Muscle layer of colon (tissue), 2 donors: ENCODE data around the gene LGALSL.

ENCODE experiments used
- H3K27ac ChIP-seq: one replicate; pipeline ENCODE4 v1.7.0; 2013; ENCODE audit warnings: low read depth, mild to moderate bottlenecking, low read length, moderate library complexity
- H3K27me3 ChIP-seq, 2 donors: one replicate each; pipeline ENCODE4 v1.7.0; 2013; ENCODE audit warnings: low read length in 2 of 2, mild to moderate bottlenecking in 2 of 2; ENCODE audit not compliant: insufficient read depth in 2 of 2, control insufficient read depth in 1 of 2
- H3K36me3 ChIP-seq: one replicate; pipeline ENCODE4 v1.7.0; 2013; ENCODE audit warnings: mild to moderate bottlenecking, low read length; ENCODE audit not compliant: insufficient read depth
- H3K4me1 ChIP-seq: one replicate; pipeline ENCODE4 v1.7.0; 2013; ENCODE audit warnings: mild to moderate bottlenecking, low read length; ENCODE audit not compliant: insufficient read depth
- H3K4me3 ChIP-seq, 2 donors: one replicate each; pipeline ENCODE4 v1.7.0; 2013; ENCODE audit warnings: low read length in 2 of 2, low read depth in 1 of 2, mild to moderate bottlenecking in 1 of 2, moderate library complexity in 1 of 2
- H3K9ac ChIP-seq: one replicate; pipeline ENCODE4 v1.7.0; 2013; ENCODE audit warnings: low read length
- H3K9me3 ChIP-seq: one replicate; pipeline ENCODE4 v1.7.0; 2013; ENCODE audit warnings: mild to moderate bottlenecking, low read length
- donor health status: abdominal sarcoma.
- donor health status: Adenocarcinoma of cecum.

Gene LGALSL

DNA sequence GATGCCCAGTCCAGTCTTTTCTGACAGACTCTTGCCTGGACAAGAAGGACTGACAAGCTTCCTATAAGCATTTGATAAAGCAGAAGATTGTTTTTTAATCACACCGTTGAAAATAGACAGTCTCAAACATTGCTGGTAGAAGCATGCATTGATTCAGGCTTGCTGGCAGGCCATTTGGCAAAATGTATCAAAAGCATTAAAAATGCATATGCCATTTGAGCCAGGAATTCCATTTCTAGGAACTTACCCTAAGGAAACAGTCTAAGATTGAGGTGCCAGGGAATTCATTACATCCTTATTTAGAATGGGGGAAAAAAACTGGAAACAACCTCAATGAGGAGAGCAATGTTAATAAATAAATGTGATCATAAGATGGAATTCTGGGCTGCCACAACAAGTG is 20.7 kb downstream of the LGALSL start:
- Histone ChIP-seq H3K9ac (no peak overlapping the region), H3K4me3 (no peak overlapping the region), H3K27me3 (no peaks in the 10 kb centered on the region), H3K4me1 (no peaks in the 10 kb centered on the region), H3K9me3 (no peaks in the 10 kb centered on the region), H3K27ac (no peak overlapping the region), H3K36me3 (no peaks in the 10 kb centered on the region)

DNA sequence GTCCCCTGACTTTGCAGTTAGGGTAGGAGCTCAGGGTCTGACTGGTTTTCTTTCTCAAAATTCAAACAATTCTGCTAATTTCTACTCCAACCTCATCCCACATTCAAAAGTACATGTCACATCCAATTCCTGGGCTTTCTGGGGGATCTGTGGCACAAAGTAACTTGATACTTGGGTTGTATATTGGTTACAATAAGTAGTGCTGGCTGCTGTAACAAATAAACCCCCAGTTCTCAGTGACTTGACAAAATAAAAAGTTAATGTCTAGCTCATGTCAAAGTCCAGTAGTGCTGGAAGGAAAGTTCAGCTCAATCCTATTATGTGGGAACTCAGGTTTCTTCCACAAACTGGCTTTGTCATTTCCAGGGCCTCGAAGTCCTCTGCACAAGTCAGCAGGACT is 23.1 kb downstream of the LGALSL start:
- Histone ChIP-seq H3K27me3 (no peaks in the 10 kb centered on the region), H3K9me3 (no peaks in the 10 kb centered on the region), H3K36me3 (no peaks in the 10 kb centered on the region), H3K4me1 (no peaks in the 10 kb centered on the region), H3K27ac (no peak overlapping the region), H3K9ac (no peak overlapping the region), H3K4me3 (no peak overlapping the region)

GRCh38 chr2:64477979-64478378 is 24.0 kb downstream of the LGALSL start:
- H3K4me3 ChIP-seq: no peak overlapping the region
- no peak overlapping the region for H3K9ac ChIP-seq
- no peak overlapping the region for H3K27ac ChIP-seq
- no peaks in the 10 kb centered on the region for H3K4me1 ChIP-seq
- no peaks in the 10 kb centered on the region for H3K9me3 ChIP-seq
- no peaks in the 10 kb centered on the region for H3K36me3 ChIP-seq
- H3K27me3 ChIP-seq: no peaks in the 10 kb centered on the region

DNA sequence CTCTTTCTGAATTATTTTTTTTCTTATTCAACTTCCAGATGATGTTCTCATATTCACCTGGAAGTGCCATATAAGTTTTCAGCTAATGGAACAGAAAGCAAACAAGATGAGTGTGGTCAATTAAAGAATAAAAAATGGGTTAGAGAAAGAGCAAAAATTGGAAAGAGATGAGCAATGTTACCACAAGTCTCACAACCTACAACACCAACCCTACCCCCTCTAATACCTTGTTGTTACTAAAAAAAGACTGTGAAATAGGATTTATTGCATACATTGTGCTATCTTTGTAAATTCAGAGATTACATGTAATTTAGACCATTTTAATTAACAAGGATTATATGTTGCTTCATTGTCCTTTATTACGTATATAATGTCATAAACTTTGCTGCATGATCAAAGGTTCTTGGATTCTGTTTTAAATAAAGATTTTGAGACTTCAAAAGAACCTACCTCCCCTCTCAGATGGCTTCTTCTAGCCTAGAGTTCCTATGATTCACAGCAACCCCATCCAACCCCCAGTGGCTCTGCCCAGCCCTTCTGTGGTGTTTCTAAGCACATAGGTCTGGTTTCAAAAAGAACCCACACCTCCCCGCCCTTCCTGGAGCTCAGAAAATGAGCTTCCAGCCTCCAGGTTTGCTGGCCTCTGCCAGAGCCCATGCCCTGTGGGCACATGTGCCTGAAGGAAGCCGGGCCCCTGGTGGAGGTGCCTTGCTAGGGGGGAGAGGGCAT is 24.7 kb downstream of the LGALSL start:
- Histone ChIP-seq H3K27me3 (no peaks in the 10 kb centered on the region), H3K4me3 (no peak overlapping the region), H3K9ac (no peak overlapping the region), H3K27ac (no peak overlapping the region), H3K4me1 (no peaks in the 10 kb centered on the region), H3K9me3 (no peaks in the 10 kb centered on the region), H3K36me3 (no peaks in the 10 kb centered on the region)

DNA sequence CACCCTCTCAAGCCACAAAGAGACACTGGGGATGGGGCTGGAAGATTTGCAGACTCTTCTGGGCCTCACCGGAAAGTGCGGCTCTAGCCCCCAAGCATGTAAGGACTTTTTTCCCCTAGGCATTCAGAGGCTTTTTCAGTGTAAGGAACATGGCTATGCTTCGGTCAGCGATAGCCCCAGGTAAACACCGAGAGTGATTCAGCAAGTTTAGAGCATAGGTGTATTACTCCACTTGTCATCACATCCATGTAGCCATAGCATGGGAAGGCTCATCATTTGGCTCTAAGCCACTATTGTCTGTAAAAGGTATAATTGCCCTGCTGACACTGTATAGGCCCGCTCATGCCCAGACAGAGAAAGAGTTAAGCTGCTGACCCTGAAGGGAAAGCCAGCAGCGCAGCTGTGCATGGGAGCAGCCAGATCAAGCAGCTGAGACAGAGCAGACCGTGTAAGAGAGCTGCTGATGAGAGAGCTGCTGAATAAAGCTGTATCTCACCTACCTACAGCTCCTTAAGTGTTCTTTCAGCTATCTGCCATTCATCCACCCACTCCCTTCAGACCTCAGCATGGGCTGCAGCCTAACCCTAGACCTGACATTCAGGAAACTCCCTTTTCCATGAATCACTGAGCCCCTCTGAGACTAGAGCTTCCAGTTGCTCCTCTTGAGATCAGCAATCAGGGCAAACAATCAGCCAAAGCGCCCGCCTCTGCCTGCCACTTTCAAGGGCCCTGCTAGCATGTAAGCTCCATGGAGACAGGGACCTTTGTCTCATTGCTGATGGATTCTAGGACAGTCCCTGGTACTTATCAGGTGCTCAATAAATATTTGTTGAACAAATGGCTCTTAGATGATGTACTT is 25.5 kb downstream of the LGALSL start:
- no peak overlapping the region for H3K4me3 ChIP-seq
- H3K27me3 ChIP-seq: no peaks in the 10 kb centered on the region

DNA sequence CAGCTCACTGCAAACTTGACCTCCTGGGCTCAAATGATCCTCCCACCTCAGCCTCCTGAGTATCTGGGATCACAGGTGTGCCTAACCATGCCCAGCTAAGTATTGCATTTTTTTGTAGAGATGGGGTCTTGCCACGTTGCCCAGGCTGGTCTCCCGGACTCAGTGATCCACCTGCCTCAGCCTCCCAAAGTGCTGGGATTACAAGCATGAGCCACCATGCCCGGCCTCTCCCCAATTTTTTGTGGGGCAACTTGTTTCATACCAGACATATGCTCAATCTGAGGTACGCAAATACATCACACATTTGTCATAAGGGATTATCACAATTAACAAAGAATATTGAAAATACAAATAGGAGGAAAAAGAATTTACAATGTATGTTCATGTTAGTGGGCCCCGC is 27.7 kb downstream of the LGALSL start:
- no peaks in the 10 kb centered on the region for H3K27me3 ChIP-seq
- no peaks in the 10 kb centered on the region for H3K36me3 ChIP-seq
- no peak overlapping the region for H3K9ac ChIP-seq
- H3K9me3 ChIP-seq: no peaks in the 10 kb centered on the region
- peaks cover 12% of the 10 kb centered on the region for H3K4me1 ChIP-seq
- no peak overlapping the region for H3K4me3 ChIP-seq
- H3K27ac ChIP-seq: no peak overlapping the region

More for the DNA sequence above, 25.5 kb downstream of the LGALSL start:
- Histone ChIP-seq H3K9me3 (no peaks in the 10 kb centered on the region), H3K27ac (no peak overlapping the region), H3K36me3 (no peaks in the 10 kb centered on the region), H3K4me1 (no peaks in the 10 kb centered on the region), H3K9ac (no peak overlapping the region)

- H3K27me3 ChIP-seq: no peaks in the 10 kb centered on the region
- H3K27ac ChIP-seq: no peak overlapping the region
- H3K36me3 ChIP-seq: no peaks in the 10 kb centered on the region
- H3K9me3 ChIP-seq: no peaks in the 10 kb centered on the region
- H3K9ac ChIP-seq: no peak overlapping the region
- no peak overlapping the region for H3K4me3 ChIP-seq
- H3K4me1 ChIP-seq: peaks cover 12% of the 10 kb centered on the region
Observed at GRCh38 chr2:64482243-64482642, 28.3 kb downstream of the LGALSL start.

DNA sequence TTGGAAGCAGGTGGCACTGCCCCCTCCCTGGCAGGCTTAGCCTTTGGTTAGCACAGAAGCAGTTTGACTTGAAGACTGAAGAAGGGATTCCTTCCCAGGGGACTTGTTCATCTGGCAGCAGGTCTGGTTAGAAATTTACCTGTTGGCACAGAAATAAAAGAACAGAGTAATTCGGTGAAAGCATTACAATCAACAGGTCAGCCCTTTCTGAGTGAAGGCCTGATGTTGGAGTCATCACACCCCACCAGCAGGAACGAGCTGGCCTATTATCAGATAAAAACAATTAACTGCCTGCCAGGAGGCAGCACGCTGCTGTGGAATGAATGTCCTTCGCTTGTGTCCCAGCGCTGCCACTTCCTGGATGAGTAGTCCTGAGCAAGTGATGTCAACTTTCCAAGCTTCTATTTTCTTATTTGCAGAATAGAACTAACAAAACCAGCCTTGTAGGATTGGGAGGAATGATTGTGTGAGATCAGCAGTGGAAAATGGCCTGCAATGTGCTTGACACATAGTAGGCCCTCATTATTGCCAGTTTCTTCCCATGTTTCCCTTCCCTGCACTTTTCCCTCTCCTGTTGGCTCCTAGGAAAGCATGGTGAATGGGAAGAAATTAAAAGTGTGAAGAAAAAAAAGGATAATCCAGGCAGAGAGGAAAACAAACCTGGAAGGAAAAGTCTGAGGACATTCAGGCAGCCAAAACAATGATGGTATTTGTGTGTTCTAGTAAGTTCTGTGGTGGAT is 29.0 kb downstream of the LGALSL start:
- H3K4me3 ChIP-seq: no peak overlapping the region
- H3K27me3 ChIP-seq: no peaks in the 10 kb centered on the region
- H3K27ac ChIP-seq: no peak overlapping the region
- no peak overlapping the region for H3K9ac ChIP-seq
- peaks cover 12% of the 10 kb centered on the region for H3K4me1 ChIP-seq
- H3K36me3 ChIP-seq: no peaks in the 10 kb centered on the region
- no peaks in the 10 kb centered on the region for H3K9me3 ChIP-seq

DNA sequence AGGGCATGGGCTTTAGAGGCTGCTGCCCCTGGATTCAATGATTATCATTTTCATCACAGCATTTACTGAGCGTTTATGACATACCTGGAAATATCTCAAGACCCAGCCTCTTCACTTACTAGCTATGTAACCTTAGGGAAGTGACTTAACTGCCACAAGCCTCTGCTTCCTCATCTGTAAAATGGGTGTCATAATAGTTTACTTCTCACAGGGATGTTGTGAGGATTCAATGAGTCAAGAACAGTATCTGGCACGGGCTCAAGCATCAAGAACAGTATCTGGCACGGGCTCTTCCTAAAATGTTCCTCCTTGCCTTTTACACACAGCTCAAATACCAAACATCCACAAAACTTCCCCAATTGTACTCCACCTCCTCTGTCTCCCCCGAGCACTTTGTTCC is 31.4 kb downstream of the LGALSL start:
- Histone ChIP-seq H3K9me3 (no peaks in the 10 kb centered on the region), H3K36me3 (no peaks in the 10 kb centered on the region), H3K9ac (no peak overlapping the region), H3K27me3 (no peaks in the 10 kb centered on the region), H3K27ac (no peak overlapping the region), H3K4me3 (no peak overlapping the region), H3K4me1 (peaks cover 12% of the 10 kb centered on the region)

DNA sequence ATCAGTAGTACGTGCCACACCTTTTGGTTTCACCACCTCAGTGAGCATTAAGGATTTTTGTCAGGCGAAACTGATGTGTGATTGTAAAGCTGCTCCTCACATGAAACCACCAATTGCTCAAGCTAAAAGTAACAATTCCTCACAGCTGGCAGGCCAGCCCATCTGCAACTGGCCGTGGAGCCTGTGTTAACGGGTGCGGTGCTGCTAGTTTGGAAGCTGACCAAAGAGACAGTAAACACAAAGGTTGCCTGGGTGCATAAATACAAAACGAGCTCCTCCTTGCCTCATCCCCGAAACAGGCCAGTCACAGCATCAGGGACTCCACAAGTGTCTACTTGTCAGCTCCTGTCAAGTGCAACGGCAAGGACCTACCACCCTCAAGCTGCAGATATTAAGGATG is 32.0 kb downstream of the LGALSL start:
- Histone ChIP-seq H3K9me3 (no peaks in the 10 kb centered on the region), H3K4me1 (peaks cover 12% of the 10 kb centered on the region), H3K27ac (no peak overlapping the region), H3K4me3 (no peak overlapping the region), H3K36me3 (no peaks in the 10 kb centered on the region), H3K27me3 (no peaks in the 10 kb centered on the region), H3K9ac (no peak overlapping the region)

- Histone ChIP-seq H3K9ac (no peak overlapping the region), H3K27me3 (no peaks in the 10 kb centered on the region), H3K27ac (no peak overlapping the region), H3K4me1 (peaks cover 12% of the 10 kb centered on the region), H3K4me3 (no peak overlapping the region), H3K9me3 (no peaks in the 10 kb centered on the region), H3K36me3 (no peaks in the 10 kb centered on the region)
Observed at GRCh38 chr2:64487256-64488049, 33.5 kb downstream of the LGALSL start.
